NCI-H510A (cell line): ENCODE data around the gene CTSS.
"Not testable (repeated sequence)": the region's sequence is repeated elsewhere in the genome, so short reads cannot be mapped to it uniquely, and the experiment has no call there.

Experiments
- DNase-seq: peaks from one replicate; lab custom pipeline; 2025; lab: John Stamatoyannopoulos, UW

CTSS gene

DNA sequence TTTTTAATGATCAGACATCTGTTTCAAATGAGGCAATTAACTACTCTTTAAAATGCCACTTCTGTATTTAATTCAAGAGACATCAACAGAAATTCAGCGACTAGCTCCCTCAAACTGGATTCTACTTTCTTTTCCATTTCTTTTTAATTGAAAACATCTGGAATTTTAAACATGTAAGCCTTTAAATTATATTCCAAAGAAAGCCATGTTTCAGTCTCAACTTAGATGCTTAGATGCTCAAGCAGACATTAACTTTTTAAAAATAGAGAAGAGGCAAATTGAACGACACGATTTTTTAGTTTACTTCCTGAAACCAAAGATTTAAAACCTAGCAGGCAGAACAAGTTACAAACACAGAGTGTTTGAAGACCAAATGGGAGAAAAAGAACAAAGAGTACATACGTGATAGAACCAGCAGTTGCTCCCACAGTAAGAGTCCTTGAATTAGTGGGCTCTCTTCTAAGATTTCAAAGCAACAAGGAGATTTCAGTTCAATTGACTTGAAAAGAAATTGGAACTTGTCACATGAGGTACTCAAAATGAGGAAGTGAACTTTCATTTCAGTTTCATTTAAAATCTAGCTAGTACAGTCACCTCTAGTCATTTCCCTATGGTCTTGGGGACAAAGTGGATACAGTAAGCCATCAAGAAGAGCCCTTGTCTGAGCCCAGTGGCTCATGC, at the start of gene CTSS:
TSS of gene CTSS (minus strand) at position 483 of the 681 bp plus-strand sequence. CDS start 1,015 bp downstream, outside the sequence.
- DNase-seq = no peak

DNA sequence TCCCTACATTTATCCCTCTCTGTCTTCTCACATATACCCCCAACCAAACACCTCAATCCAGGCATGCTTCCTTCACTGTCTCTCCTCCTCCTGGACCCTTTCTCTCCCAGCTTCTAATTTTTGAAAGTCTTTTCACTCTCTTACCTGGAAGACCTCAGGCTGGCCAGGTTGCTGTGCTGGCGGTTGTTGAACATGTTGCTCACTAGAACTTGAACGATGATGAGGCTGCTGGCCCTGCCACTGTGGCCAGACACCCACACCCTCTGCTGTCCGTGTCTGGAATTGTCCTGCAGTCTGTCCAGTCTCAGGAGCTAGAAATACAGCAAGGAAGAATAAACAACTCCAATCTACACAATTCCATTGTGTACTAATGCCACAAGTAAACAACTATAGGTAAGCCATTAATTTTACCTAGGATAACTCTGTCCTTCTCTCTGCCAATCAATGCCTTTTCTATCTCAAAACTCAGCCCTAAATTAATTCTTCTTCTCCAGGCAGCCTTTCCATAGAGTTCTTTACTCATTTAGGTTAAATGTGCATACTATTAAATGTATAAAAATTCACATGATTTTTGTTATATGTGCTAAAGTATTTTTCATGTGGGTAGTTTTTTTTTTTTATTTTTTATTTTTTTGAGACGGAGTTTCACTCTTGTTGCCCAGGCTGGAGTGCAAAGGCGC, 47.6 kb upstream of the CTSS start:
- DNase-seq = peak; percentile 12

DNA sequence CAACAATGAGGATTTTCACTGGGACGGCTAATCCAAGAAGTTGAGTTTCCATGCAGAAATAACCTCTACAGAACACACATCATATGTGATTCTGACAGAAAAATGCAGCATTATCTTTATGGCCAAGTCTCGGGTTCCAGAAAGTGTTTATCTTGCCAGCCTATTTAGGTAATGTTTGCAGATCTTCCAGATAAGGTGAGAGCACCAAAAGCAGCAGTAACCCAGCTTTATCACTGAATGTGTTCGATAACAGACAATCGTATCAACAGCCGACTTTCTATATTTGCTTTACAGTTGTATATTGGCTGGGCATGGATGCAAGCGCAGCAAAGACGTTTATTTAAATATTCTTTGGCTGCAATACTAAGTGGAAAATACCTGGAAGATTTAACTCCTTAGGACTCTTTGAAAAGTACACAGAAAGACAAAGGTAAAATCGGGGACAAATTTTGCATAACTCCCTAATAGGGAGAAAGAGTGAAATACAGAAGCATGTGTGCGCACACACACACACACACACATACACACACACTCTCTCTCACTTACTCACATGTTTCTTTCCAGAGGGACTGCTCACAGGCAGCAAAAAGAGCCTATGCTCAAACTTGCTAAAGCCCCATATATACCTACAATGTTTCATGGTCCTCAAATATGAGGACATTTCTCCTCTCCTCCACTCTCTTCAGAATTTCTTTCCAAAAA, 45.5 kb upstream of the CTSS start:
- no peak for DNase-seq

DNA sequence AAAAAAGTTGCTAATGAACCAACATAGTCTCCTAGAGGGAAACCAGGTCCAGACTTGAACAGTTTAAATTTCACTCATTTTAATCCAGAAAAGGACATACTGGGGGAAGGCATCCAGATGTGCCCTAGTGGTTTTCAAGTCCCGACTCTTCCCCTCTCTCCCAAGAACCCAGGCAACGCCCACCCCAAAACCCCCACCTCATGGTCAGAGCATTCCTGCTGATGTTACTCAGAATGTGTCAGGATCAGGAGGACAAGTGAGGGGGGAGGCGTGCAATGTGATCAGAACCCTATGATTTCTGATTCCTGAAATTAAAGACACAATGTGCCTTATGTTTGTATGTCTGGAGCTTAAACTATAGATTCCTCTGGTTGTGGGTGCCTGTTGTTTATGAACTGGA, 44.1 kb upstream of the CTSS start:
- no peak for DNase-seq

DNA sequence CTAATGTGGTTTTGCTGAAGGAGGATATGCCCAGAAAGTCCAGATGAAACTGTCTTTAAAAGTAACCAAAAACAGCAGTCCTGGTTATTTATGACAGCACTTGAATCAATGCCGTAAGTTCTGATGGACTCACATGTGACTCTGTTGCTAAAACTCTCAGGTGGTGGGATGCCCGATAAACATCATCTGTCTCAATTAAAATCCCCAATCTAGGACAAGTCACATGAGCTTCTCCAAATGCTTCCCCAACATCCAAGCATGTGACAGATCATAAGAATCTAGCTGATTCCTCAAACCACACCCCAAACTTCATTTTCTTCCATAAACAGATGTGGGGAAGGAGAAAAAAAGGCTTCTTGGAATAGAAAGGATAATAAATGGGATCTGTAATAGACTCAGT, 43.3 kb upstream of the CTSS start:
- no peak for DNase-seq

DNA sequence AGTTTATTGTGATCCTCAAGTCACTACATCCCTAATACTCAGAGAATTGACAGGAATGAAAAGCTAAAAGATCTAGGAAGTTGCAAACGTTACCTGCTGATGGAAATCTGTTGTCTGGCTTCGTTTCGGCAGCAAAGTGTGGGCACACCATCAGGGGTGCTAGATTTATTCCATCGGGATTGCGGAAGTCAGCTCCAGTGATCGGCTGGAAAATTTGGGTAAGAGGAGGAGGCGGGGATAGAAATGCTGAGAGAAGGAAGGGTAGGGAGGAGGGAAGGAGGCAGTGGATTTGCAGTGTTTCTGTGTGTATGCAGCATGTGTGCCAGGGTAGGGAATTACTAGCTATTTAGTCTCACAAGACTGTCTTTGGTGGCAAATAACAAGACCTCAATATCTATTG, 42.5 kb upstream of the CTSS start, which contains the start of gene CTSK:
TSS of gene CTSK (minus strand) at position 140 of the 400 bp plus-strand sequence. CDS start 1,455 bp downstream, outside the sequence.
- no peak for DNase-seq

DNA sequence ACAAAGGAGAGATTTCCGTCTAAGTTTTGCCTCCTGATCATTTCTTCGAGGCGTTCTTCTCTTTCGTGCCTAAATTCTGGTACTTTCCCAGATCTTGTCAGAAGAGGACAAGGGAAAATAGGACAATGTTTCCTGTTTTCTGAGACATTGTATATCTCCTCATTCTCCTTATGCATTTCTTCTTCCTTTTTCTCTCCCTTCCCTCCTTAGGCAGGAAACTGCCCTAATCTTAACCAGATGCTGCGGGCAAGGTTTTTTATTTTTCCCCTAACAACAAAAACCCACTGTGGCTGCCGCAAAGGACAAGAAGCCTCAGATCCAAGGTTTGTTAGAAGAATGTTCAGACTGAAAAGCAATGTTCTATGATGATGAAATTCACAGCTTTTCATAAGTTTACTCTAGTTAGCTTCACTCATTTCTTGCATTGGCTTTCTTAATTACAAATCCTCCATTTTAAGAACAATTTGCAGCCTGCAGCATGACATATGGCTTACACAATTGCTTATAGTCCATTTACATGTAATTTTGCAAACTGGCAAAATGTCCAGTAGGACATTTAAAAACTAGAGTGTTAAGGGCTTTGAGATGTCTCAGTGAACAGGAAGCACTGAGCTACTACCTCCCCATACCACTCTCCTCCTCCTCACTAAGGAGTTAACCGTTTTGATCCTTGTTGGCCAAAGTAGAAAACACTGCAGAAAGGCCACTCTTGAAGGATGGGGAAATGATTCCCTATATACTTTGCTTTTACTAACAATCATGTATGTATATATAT, 41.9 kb upstream of the CTSS start:
- no peak for DNase-seq

DNA sequence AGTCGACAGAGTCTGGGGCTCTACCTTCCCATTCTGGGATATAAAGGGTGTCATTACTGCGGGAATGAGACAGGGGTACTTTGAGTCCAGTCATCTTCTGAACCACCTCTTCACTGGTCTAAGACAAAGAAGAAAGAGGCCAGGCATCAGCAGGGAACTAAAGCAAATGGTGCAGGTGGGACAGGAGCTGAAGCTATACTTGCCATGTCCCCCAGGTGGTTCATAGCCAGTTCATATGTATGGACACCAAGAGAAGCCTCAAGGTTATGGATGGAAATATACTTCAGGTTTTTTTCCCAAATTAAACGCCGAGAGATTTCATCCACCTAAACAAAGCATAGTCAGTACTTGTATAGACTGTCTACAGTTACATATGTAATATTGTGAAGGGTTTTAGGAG, 40.3 kb upstream of the CTSS start:
- no peak for DNase-seq

DNA sequence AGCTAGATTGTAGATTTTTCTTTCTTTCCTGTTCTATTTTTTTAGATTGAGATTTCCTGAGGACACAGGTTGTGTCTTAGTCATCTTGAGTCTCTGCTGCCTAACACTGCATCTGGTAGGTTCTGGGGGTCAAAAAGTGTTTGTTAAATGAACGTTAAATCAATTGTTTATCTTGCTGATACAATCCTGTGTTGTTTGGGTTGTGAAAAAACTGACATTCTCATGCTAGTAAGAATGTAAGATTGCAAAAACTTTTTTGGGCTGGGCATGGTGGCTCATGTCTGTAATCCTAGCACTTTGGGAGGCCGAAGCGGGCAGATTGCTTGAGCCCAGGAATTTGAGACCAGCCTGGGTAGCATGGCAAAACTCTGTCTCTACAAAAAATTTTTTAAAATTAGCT, 39.1 kb upstream of the CTSS start:
- DNase-seq = no peak

DNA sequence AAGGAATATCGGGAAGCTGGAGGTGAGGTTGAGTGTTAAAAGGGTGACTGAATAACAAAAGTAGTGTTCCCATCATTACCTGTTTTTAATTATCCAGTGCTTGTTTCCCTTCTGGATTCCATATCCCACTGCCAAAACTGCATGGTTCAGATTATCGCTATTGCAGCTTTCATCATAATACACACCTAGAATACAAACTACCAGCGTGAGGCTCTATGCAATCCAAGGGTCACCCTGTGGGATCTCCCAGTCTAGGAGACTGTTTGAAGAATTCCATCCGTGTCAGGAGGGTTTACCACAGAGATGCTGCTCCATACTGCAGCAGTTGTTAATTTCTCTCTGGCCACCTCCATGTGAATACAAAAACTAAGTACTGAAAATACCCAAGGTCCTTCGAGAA, 33.5 kb upstream of the CTSS start:
- DNase-seq = no peak

DNA sequence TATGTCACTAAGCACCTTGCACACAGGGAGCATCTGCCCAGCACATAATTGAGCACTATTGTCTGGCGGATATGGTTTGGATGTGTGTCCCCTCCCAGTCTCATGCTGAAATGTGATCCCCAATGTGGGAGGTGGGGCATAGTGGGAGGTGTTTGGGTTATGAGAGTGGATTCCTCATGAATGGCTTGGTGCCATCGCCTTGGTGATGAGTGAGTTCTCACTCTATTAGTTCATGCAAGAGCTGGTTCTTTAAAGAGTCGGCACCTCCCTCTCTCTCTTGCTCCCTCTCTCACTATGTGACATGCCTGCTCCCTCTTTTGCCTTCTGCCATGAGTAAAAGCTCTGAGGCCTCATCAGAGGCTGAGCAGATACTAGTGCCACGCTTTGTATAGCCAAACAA, 32.9 kb upstream of the CTSS start:
- DNase-seq = peak; percentile 82

DNA sequence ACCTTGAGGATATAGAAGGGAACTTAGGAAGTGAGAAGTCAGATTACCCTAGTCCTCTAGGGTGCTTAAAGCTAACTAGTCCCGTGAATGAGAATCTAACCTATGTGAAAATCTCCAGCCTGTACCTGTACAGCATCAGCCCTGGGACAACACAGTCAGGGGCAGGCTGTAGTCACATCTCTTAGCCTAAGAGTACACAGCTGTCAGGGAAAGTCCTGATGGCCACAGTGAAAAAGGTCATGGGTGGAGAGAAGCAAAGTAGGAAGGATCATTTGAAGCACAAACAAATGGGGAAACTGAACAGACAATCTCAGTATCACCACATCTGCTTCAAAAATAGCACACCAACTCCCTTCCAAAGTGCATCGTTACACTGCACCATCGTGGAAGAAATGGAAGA, 30.8 kb upstream of the CTSS start:
- no peak for DNase-seq

DNA sequence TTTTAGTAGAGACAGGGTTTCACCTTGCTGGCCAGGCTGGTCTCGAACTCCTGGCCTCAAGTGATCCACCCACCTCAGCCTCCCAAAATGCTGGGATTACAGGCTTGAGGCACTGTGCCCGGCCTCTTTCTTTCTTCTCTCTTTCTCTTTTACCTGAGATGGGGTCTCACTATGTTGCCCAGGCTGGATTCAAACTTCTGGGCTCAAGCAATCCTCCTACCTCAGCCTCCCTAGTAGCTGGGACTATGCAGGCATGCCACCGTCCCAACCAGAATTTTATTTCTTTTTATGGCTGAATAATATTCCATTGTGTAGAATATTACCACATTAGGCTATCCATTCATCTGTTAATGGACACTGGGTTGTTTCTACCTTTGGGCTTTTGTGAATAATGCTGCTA, 28.2 kb upstream of the CTSS start:
- not testable (repeated sequence) for DNase-seq

DNA sequence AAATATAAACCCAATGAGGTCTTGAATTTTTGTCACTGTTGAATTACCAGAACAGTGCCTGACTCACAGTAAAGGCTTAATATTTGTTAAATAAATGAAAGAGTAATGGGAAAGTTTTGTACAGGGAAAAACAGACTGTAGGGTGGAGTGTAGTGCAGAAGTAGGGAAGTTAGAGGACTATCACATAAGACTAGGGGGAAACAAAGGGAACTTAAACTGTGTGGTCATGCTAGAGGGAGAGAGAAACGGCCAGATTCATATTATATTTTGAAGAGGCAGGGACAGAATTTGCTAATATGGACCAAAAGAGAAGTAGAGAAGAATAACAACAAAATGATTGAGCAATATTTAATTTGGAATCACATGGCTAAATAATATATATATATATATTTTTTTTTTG, 27.6 kb upstream of the CTSS start:
- DNase-seq = no peak

DNA sequence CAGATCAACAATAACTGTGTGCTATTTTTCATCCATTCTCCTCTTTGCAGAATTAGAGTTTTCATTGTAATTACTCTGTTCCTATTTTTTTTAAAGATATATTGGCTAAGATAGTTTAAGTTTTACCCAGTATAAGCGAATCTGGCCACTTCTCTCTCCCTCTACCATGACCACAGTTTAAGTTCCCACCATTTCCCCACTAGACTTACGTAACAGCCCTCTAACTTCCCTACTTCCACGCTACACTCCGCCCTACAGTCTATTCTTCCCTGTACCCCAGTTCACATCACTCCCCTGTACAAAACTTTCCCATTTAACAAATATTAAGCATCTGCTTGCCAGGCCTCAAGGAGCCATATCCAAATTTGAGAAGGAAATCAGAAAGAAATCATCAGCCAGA, 26.0 kb upstream of the CTSS start:
- DNase-seq = no peak

DNA sequence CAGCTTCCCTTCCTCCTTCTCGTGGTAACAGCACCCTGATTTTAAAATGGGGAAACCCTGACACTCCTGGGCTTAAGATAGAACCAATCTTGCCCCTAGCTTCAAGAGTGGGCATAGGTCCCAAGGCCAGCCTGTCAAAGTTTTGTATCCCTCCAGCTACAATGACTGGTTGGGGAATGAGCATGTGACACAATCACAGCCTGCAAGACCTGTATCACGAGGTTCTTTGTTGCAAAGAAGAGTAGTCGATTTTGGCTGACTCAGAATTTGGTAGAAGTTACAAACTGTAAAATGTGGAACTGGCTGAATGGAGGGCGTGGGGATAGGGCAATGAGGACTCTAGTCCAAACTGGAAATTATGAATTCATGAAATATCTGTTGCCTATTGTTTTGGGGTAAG, 23.8 kb upstream of the CTSS start:
- no peak for DNase-seq

DNA sequence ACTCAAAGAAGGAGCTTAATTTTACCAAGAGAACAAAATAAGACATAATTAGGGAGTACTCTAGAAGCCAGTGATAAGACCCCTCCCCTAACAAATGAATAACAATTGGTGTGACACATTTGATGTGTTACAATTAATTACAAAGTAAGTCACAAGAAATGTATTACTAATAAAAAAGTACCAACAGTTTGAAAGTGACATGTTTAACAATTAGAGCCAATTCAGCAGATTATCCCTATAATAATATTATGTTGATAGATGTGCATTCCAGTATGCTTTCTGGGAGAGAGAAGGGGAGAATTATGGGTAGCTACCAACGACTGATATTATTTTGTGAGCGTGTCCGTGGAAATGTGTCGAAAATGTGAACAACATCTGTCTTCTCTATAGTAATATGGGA, 23.4 kb upstream of the CTSS start:
- no peak for DNase-seq

DNA sequence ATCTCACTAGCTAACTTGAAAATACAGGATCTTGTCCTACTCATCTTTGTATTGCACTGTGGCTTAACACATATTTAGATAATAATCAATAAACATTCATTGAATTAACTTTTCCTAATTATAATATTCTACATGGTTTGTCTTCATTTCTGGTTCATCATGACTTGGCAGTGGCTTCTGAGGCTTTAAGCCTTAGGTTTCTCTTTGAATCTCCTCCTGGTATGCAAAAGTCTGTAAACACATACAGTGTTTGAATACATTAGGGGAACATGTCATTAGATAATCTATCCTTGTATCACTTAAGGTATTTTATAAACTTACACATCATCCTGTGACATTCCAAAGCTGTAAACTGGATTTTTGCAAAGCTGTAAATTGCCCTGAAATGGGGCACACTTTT, 21.9 kb upstream of the CTSS start:
- no peak for DNase-seq

DNA sequence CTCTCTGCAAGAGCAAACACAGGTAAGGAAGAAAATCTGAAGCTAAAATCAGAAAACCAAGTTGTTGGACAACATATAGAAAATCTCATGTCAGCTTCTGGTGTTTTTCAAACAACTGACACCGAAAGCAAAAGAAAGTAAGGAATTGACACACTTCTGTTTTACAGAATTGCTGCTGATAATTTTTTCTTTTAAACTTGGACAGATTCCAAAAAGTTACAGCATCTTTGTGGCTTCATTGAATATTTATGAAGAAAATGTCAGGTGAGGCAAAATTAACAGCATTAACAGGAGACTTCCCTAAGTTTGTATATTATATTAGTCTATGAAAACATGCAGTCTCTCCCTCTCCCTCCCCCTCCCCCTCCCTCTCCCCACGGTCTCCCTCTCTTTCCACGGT, 14.9 kb upstream of the CTSS start:
- DNase-seq = no peak

DNA sequence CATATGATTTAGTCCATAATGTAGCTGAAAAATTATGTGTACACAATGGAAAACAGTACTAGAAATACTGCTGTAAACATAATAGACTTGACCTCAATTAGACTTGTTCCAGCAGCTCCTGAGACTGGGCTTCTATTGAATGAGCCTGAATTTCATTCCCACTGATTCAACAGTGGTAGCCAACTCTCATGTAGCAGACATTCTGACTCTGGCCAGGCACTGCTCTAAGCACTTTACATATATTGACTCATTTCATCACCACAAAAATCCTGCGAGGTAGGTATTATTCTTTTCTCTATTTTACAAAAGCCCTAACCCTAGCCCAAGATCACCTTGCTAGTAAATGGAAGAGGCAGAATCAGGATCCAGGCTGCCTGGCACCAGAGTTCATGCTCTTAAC, 12.8 kb upstream of the CTSS start:
- DNase-seq = no peak

DNA sequence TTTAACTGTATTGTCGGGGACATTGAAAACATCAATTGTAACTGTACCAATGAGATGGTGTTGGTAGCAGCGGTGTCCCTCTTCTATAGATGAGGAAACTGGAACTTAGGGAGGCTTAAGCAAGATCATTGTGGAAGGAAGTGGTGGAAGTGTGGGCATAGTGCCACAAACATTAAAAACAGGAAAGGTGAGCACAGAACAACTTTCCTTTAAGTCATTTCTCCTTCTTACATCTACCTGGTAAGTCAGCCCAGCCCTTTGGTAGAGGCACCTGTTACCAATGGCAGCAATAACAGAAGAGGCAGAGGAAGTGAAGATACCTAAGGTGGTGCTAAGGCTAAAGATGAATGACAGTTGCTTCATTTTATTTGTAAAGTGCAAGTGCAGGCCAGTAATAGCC, 12.0 kb upstream of the CTSS start:
- DNase-seq = no peak

DNA sequence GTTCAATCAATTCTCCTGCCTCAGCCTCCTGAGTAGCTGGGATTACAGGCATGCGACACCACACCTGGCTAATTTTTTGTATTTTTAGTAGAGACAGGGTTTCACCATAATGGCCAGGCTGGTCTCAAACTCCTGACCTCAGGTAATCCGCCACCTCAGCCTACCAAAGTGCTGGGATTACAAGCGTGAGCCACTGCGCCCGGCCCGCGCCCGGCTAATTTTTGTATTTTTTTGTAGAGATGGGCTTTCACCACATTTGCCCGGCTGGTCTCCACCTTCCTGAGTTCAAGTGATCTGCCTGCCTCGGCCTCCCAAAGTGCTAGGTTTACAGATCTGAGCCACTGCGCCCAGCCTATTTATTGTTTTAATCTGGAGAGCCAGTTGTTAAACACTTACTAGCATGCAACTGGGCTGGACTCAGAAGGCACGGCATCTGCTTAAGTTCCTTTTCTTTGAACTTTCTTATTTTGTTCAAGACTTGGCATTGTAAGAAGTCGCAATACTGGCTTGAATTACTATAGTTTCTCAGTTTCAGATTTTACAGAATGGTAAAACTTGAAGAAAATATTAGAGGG, 10.4 kb upstream of the CTSS start:
- not testable (repeated sequence) for DNase-seq
